Stimulated activated CD8-positive, alpha-beta memory T cell treated with anti-CD3 and anti-CD28 coated beads, Interleukin-12 subunit alpha, Interleukin-12 subunit beta, amount 100 ng/mL, for 24 hours (primary cell): ENCODE measurements around the gene PALLD.

Source experiments
- DNase-seq: peaks from one replicate; pipeline ENCODE4 v3.0.0-alpha.2; 2020; ENCODE audit errors: extremely low read depth

The PALLD gene

DNA sequence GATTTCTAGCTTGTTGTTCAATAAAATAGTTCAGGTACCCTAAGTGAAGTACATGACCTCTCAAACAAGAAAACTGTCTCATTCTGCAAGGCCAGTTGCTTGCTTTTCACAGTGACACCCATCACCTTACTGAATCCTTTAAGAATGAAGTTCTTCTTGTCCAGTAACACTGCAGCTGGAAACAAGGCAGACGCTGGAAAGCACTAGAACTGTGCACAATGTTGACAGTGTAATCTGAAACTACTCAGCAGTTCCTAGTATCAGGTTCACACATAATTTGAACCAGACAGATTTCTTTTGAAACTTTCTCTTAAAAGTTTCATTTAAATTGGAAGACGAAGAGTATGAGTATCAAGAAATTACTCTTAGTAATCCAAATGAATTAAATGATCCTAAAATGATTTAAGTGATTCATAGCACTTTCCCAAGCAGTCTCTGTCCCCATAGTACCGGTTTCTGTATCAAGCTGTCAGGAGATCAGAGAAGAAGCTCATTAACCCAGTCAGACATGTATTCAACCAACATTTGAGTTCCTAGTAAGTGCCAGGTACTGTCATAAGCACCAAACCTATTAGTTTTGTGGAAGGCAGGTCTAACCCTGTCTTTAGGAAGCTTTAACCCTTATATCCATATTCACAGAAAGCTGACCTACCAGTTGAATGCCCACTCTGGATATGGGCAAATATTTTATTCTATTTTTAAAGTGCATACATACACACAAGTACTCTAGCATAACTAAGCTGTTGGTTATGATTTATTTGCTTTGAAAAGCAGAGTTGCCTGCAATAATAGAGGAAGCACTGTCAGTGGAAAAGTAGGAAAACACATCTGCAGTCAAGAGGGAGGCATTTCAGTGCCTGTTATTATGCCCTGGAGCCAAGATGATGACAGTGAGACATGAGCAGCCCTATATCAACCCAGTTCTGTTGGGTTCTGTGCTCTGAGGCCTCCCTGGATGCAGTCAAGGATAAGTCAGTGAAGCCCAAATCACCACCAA lies 63.6 kb downstream of the PALLD start:
- no peak for DNase-seq

- DNase-seq: no peak
These were observed 65.3 kb downstream of the PALLD start for GRCh38 chr4:168562041-168562571.

GRCh38 chr4:168564023-168564422 lies 67.2 kb downstream of the PALLD start:
- no peak for DNase-seq

DNA sequence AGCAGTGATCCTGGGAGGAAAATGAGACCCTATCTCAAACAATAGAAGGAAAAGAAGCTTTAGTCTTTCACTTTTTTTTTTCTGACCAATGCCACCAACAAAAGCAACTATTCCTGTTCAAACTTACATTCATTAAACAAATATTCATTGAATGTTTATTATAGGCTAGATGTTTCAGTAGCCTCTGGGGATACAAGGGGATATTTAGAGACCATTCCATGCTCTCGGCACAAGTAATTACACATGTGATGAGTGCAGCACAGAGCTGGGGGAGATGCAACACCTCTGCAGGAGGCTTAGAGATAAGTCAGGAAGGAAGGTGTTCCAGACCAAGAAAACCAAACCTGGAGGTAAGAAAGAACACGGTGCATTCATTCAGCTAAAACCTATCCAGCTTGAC lies 68.3 kb downstream of the PALLD start:
- DNase-seq: no peak

DNA sequence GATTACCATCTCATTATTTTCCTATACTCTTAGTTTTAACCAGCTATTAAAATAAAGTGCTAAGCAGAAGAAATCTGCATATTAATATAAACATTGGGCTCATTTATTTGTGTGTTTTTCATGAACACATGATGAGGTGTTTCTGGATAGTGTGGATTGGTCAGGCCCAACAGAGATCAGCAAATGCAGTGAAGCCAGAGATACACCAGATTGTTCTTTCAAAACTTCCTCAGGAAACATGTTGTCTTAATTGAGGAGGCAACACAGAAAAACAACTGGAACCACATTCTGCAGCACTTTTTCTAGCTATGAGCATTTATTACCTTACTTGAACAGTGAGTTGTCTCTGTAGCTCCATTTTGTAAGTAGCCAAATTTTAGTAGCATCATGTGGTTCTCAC lies 69.9 kb downstream of the PALLD start:
- DNase-seq: no peak

DNA sequence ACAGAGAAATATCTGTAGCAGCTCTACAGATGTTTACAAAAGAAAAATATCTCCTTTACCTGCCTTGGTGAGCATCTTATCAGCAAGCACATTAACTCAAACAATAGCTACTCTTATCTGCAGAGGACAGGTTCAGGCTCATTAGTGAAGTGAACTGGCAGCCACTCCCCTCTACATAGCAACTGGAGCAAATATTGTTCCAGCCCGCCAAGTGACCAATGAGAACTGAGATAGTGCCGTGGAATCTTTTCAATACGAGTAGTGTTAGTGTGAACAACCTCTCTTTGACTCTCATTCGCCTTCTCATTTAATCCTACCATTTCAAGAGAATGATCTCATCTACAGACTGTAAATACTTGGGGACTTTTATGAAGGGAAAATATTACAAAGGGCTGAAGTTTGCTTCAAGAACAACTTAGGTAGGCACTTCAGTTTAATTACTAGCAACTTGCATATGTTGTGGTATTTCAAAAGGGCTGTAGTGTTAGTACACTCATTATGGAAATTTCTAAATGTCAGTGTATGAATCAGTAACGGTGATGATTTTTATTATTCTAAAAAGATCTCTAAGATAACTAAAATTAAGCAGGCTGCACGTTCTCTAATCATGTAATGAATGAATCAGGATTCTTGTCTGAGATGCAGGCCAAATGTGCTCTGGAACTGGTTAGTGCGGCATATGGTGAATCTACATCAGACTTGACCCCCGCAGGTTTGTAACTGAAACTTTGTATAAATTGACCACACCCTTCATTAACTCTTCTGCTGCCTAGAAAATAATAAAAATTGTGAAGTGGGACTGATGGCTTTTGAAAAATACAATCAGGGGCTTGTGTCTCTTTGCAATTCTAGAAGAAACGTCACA lies 72.4 kb downstream of the PALLD start:
- DNase-seq: no peak

GRCh38 chr4:168569931-168570276 lies 73.1 kb downstream of the PALLD start:
- no peak for DNase-seq

GRCh38 chr4:168570466-168570865 lies 73.6 kb downstream of the PALLD start:
- DNase-seq: no peak

DNA sequence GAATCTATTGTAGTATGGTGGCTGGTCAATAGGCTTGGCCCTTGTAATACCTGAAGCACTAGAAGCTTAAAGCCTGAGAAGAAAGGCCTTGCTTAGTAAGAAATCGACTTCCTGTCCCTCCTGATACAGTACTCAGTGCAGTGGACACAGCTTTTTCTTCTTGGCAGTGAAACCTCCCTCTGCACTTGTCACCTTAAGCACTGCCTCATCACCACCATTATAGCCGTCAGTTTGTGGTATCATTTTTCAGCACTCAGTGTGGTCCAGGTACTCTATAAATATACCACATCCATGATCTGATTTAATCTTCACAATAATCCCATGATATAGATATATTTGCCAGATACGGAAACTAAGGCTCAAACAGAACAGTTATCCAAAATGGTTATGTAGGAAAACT lies 75.2 kb downstream of the PALLD start:
- DNase-seq: no peak

DNA sequence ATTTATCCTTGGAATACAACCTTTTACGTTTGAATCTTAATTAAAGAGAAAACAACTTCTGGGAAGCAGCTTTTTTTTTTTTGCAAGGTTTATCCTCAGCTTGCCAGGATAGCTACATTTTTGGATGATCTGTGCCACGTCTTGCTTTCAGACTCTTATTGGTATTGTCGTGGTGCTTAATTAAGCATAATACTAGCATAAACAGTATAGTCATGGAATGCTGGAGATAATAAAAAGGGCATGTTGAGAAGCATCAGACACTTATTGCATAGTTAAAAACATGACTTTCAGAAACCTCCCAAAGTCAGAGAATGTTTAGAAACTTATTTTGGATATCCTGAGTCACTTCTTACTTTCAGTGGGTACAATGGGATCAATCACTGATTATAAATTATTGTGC lies 77.0 kb downstream of the PALLD start:
- DNase-seq: no peak

GRCh38 chr4:168574581-168575295 lies 77.9 kb downstream of the PALLD start:
- DNase-seq: no peak

- DNase-seq: no peak
These were observed 78.6 kb downstream of the PALLD start for GRCh38 chr4:168575473-168575872.

GRCh38 chr4:168577624-168578023 lies 80.8 kb downstream of the PALLD start:
- no peak for DNase-seq

- DNase-seq: no peak
These were observed 83.4 kb downstream of the PALLD start for GRCh38 chr4:168580228-168580627.

GRCh38 chr4:168584321-168584771 lies 87.5 kb downstream of the PALLD start:
- DNase-seq: no peak

DNA sequence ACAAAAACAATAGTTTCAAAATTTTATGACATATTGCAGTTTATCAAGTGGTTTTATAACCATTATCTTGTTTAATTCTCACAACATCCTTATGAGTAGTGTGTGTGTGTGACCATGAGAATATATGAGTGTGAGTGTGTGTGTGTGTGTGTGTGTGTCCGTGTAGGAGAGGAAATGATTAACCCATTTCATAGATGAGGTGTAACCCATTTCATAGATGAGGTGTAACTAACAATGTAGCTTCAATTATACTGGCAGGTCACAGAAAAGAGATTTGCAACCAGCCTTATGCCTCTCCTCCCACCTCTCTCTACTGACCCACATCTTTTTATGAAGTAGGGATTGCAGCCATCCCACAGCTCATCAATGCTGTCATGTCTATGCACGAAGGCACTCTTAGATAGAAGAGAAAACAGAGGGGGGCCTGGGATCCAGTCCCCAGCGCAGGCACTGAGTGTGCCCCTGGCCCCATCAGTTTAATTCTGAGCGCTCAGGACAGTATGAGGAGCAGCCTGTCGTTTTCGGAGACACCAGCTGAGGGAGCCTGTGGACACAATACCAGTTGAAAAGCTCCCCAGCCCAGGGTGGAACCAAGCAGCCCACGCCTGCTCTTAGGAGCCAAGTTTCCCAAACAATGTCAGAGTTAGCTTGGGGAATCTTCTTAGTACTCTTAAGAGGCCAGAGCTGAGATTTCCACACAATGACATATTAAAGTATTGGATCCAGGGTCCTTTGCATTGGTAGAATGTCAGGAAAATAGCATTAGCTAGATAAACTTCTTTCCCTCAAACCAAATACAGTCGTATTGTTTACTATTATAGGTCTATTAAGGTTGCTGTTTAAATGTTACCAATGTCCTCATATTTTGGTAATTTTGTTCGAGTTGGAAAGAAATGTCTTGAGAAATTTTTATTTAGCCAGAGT lies 88.6 kb downstream of the PALLD start:
- no peak for DNase-seq

GRCh38 chr4:168586926-168587325 lies 90.1 kb downstream of the PALLD start:
- no peak for DNase-seq

DNA sequence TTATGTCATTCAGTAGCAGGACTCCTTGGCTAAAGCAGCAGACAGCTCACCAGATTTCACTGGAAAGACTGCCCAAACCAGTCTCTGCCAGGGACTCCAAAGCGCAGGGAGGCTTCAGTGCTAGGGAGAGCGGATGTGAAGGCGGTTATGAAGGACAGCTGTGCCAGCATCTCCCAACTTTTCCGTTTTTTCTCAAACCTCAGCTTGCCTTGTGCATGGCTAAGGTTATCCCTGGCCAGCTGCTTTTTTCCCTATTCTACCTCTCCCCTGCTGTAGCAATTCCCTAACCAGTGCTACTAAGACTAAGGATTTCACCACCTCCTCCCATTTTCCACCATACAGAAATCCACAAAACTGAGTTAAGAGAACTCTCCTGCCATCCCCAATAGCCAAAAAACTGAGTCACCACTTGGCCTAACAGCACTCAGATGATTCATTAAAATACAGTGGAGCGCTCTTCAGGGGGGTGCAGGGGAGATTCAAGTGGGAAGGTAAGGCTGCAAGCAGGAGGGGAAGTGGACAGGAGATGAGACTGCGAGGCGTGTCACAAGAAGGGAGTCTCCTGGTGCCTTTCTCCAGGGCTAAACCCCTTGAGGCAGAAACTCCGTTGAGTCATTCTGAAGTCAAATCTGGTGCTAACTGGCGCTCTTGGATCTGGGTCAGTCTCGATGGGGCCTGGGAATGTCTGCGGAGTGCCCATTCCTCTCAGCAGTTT lies 90.7 kb downstream of the PALLD start:
- no peak for DNase-seq

- no peak for DNase-seq
These were observed 92.2 kb downstream of the PALLD start for GRCh38 chr4:168588916-168589531.

- DNase-seq: no peak
These were observed 95.8 kb downstream of the PALLD start for GRCh38 chr4:168592676-168593075.
